IMR-90 (cell line): Measurements from ENCODE around the gene NPL. TPM values are rescaled to one million over a fixed set of nuclear protein-coding genes. Genes with fewer than 3 reads are reported as not detected.

Experiments used
- ATAC-seq: fragments of 200-7000 bp; cut with Tn5 transposase; 2 replicates; pipeline ENCODE4 v1.9.1; 2020; ENCODE audit warnings: low read depth, mild to moderate bottlenecking, moderate library complexity
- BruUV-seq: library from RNA; stranded (reverse); fragments of 400-500 nt; replicated peaks from 2 replicates; lab custom pipeline; 2021; lab: Mats Ljungman, UMichigan
- CTCF ChIA-PET: fragments of 300-600 bp; formaldehyde crosslinking; extraction: SDS; loops from one replicate; lab custom pipeline; 2021; ENCODE audit warnings: antibody characterized with exemption; lab: Yijun Ruan, JAX
- POLR2A ChIA-PET: fragments of 300-600 bp; sonication (Branson Sonifier 250); formaldehyde crosslinking; loops from one replicate; lab custom pipeline; 2022; ENCODE audit warnings: antibody characterized with exemption; ENCODE audit not compliant: unreplicated experiment; lab: Charles Lee
- DNase-seq: peaks from one replicate; pipeline ENCODE4 v3.0.0; 2013
- H2AFZ ChIP-seq: replicated peaks from 2 replicates; pipeline ENCODE3; 2013; ENCODE audit warnings: low read length, mild to moderate bottlenecking; ENCODE audit not compliant: poor library complexity
- H2AK5ac ChIP-seq: 2 replicates; pipeline ENCODE4 v1.6.1; 2013; ENCODE audit warnings: low read depth, low read length, inconsistent platforms
- H2AK9ac ChIP-seq: replicated peaks from 2 replicates; pipeline ENCODE3; 2013; ENCODE audit warnings: mild to moderate bottlenecking, low read depth, low read length, moderate library complexity; ENCODE audit not compliant: poor library complexity
- H2BK120ac ChIP-seq: 2 replicates; pipeline ENCODE4 v1.6.1; 2013; ENCODE audit warnings: low read depth, low read length, inconsistent platforms
- H2BK15ac ChIP-seq: 3 replicates; pipeline ENCODE4 v1.6.1; 2013; ENCODE audit warnings: low read depth, low read length, inconsistent platforms
- H2BK20ac ChIP-seq: 2 replicates; pipeline ENCODE4 v1.6.1; 2013; ENCODE audit warnings: low read depth, mild to moderate bottlenecking, inconsistent platforms, low read length, moderate library complexity
- H2BK5ac ChIP-seq: 2 replicates; pipeline ENCODE4 v1.6.1; 2013; ENCODE audit warnings: mild to moderate bottlenecking, low read depth, low read length, inconsistent platforms; ENCODE audit not compliant: poor library complexity, severe bottlenecking
- H3K14ac ChIP-seq: replicated peaks from 2 replicates; pipeline ENCODE4 v1.6.1; 2013; ENCODE audit warnings: low read depth, low read length, inconsistent platforms
- H3K18ac ChIP-seq: 2 replicates; pipeline ENCODE4 v1.6.1; 2013; ENCODE audit warnings: low read depth, low read length, control low read depth
- H3K23ac ChIP-seq: 2 replicates; pipeline ENCODE4 v1.6.1; 2013; ENCODE audit warnings: low read depth, low read length, inconsistent platforms
- H3K27ac ChIP-seq: 2 replicates; pipeline ENCODE4 v1.5.1; 2013; ENCODE audit warnings: mild to moderate bottlenecking, control low read depth, low read length; ENCODE audit not compliant: insufficient read depth
- H3K27me3 ChIP-seq: 2 replicates; pipeline ENCODE4 v1.6.1; 2013; ENCODE audit warnings: low read length; ENCODE audit not compliant: control insufficient read depth, insufficient read depth
- H3K36me3 ChIP-seq: 2 replicates; pipeline ENCODE4 v1.6.1; 2013; ENCODE audit warnings: low read length, mixed read lengths; ENCODE audit not compliant: control insufficient read depth, insufficient read depth
- H3K4ac ChIP-seq: 2 replicates; pipeline ENCODE4 v1.6.1; 2013; ENCODE audit warnings: low read depth, low read length, inconsistent platforms
- H3K4me1 ChIP-seq: 2 replicates; pipeline ENCODE4 v1.6.1; 2013; ENCODE audit warnings: low read length, mixed read lengths; ENCODE audit not compliant: control insufficient read depth, insufficient read depth
- H3K4me2 ChIP-seq: 2 replicates; pipeline ENCODE4 v1.6.1; 2013; ENCODE audit warnings: low read depth, mild to moderate bottlenecking, control low read depth, low read length, moderate library complexity
- H3K4me3 ChIP-seq: 2 replicates; pipeline ENCODE4 v1.5.1; 2013; ENCODE audit warnings: low read depth, mild to moderate bottlenecking, control low read depth, low read length, moderate library complexity; ENCODE audit not compliant: insufficient read depth
- H3K56ac ChIP-seq: 2 replicates; pipeline ENCODE4 v1.6.1; 2013; ENCODE audit warnings: low read length, inconsistent platforms; ENCODE audit not compliant: insufficient read depth; ENCODE audit errors: extremely low read depth
- H3K79me1 ChIP-seq, 2 experiments: 2 replicates each; pipeline ENCODE4 v1.6.1; 2013; ENCODE audit warnings: low read length in 2 of 2, inconsistent platforms in 1 of 2, low read depth in 1 of 2
- H3K9ac ChIP-seq: 2 replicates; pipeline ENCODE4 v1.6.1; 2013; ENCODE audit warnings: low read depth, low read length, control low read depth
- H3K9me1 ChIP-seq: 2 replicates; pipeline ENCODE4 v1.6.1; 2013; ENCODE audit warnings: low read length, inconsistent platforms; ENCODE audit not compliant: insufficient read depth
- H3K9me3 ChIP-seq: 2 replicates; pipeline ENCODE4 v1.6.1; 2013; ENCODE audit warnings: low read length; ENCODE audit not compliant: control insufficient read depth, insufficient read depth
- H4K20me1 ChIP-seq: 2 replicates; pipeline ENCODE4 v1.6.1; 2013; ENCODE audit warnings: low read length, inconsistent platforms; ENCODE audit not compliant: insufficient read depth
- H4K5ac ChIP-seq: 2 replicates; pipeline ENCODE4 v1.6.1; 2013; ENCODE audit warnings: mild to moderate bottlenecking, low read depth, low read length, control low read depth
- H4K8ac ChIP-seq, 2 experiments: 2 replicates each; pipeline ENCODE4 v1.6.1; 2013; ENCODE audit warnings: low read depth in 2 of 2, low read length in 2 of 2, control low read depth in 1 of 2, inconsistent platforms in 1 of 2
- H4K91ac ChIP-seq: 2 replicates; pipeline ENCODE4 v1.6.1; 2013; ENCODE audit warnings: low read depth, low read length, inconsistent platforms; ENCODE audit not compliant: insufficient read depth
- CEBPB ChIP-seq: IDR thresholded peaks from 2 replicates; pipeline ENCODE4 v1.6.1; 2012; ENCODE audit warnings: low read depth, low read length, improper control_type of control experiment
- MXI1 ChIP-seq: IDR thresholded peaks from 2 replicates; pipeline ENCODE4 v1.6.1; 2012; ENCODE audit warnings: low read depth, mild to moderate bottlenecking, low read length, moderate library complexity, borderline replicate concordance
- NFE2L2 ChIP-seq: fragments of 150-350 bp; IDR thresholded peaks from 2 replicates; pipeline ENCODE4 v1.6.1; 2016; ENCODE audit warnings: low read depth, mild to moderate bottlenecking, low read length
- RAD21 ChIP-seq: IDR thresholded peaks from 2 replicates; pipeline ENCODE4 v1.6.1; 2012; ENCODE audit warnings: low read length, improper control_type of control experiment
- RCOR1 ChIP-seq: IDR thresholded peaks from 2 replicates; pipeline ENCODE4 v1.6.1; 2012; ENCODE audit warnings: mild to moderate bottlenecking, low read length, improper control_type of control experiment; ENCODE audit not compliant: insufficient replicate concordance
- RFX5 ChIP-seq: IDR thresholded peaks from 2 replicates; pipeline ENCODE4 v1.8.0; 2012; ENCODE audit warnings: low read depth, mild to moderate bottlenecking, low read length, moderate library complexity
- dilution Hi-C: fragments of 300-500 bp; cut with HindIII; formaldehyde crosslinking; loops from one replicate; pipeline ENCODE4 v1.14.3; 2018; ENCODE audit warnings: low sequenced_read_pairs; ENCODE audit not compliant: unreplicated experiment
- in situ Hi-C: fragments of 300-500 bp; cut with MboI; formaldehyde crosslinking; loops from 3 replicates; pipeline ENCODE4 v1.14.3; 2019; ENCODE audit warnings: low sequenced_read_pairs, inconsistent platforms, mixed read lengths
- intact Hi-C: fragments of 100-400 bp; cut with micrococcal nuclease; formaldehyde crosslinking; loops from 2 replicates; pipeline ENCODE4 v1.10.0; 2022
- polyA plus RNA-seq, 3 experiments: library from polyadenylated mRNA; depleted of rRNA; stranded (reverse); fragments of >200 nt; gene quantifications; 2 replicates each; pipeline ENCODE4 v1.2.3, GENCODE V29; 2012; ENCODE audit warnings: low replicate concordance in 1 of 3
- total RNA-seq: library from RNA; depleted of rRNA; stranded (reverse); fragments of >200 nt; gene quantifications from 2 replicates; pipeline ENCODE4 v1.2.3, GENCODE V29; 2012

Gene NPL
- total and polyA plus RNA-seq, 2 of the 4 experiments (the other 2 are of a cell fraction), result 0.36 to 0.68 TPM

DNA sequence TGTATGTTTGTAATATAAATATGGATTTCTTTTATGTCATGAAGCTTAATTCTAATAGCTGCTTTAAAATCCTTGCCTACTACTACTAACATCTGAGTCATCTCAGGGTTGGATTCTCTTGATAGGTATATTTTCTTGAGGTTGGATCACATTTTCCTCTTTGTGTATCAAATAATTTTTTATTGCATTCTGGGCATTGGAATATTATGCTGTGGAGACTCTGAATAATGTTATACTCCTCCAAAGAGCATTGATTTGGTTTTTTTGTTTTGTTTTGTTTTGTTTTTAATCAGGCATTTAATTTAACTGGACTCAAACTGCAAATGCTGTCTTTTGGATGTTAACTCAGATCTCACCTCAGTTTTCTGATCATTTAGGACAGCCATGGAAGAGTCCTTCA is 57.5 kb downstream of the NPL start:
- H4K20me1 ChIP-seq, result peaks cover 85% of the 10 kb centered on the region
- no peaks in the 10 kb centered on the region for H3K27me3 ChIP-seq
- ChIA-PET CTCF (no interaction called here), POLR2A (no interaction called here)
- no peak for DNase-seq
- H3K56ac ChIP-seq, result no peak overlapping the region
- H2AK9ac ChIP-seq, result no peak overlapping the region
- H2BK120ac ChIP-seq, result no peak overlapping the region
- TF ChIP-seq RFX5 (no peak), CEBPB (no peak), RCOR1 (no peak), NFE2L2 (no peak), RAD21 (no peak), MXI1 (no peak)
- H3K14ac ChIP-seq, result no peak overlapping the region
- no TSS peak for BruUV-seq
- H2AFZ ChIP-seq, result no peak overlapping the region
- H3K27ac ChIP-seq, result no peak overlapping the region
- H4K5ac ChIP-seq, result no peak overlapping the region
- H3K18ac ChIP-seq, result no peak overlapping the region
- no peak for ATAC-seq
- peaks cover 43% of the 10 kb centered on the region for H3K36me3 ChIP-seq
- H2BK15ac ChIP-seq, result no peak overlapping the region
- peaks cover 11% of the 10 kb centered on the region for H3K9me1 ChIP-seq
- H3K9ac ChIP-seq, result no peak overlapping the region
- H3K23ac ChIP-seq, result no peak overlapping the region
- H2AK5ac ChIP-seq, result no peak overlapping the region
- no peak overlapping the region for H2BK20ac ChIP-seq
- peaks cover 17 to 42% of the 10 kb centered on the region in 2 experiments for H3K79me1 ChIP-seq
- H3K9me3 ChIP-seq, result no peaks in the 10 kb centered on the region
- no peak overlapping the region for H4K91ac ChIP-seq
- dilution Hi-C loops, result no loop called here
- no peak overlapping the region for H3K4me2 ChIP-seq
- no peak overlapping the region for H3K4ac ChIP-seq
- H2BK5ac ChIP-seq, result no peak overlapping the region
- H3K4me1 ChIP-seq, result no peaks in the 10 kb centered on the region
- in situ Hi-C loops, result no loop called here
- intact Hi-C loops, result no loop called here
- no peak overlapping the region for H3K4me3 ChIP-seq
- H4K8ac ChIP-seq, result no peak overlapping the region
